Lung (tissue), 12 donors: ENCODE data around the gene RBFOX2. TPM values are rescaled to one million over a fixed set of nuclear protein-coding genes. Genes with fewer than 3 reads are reported as not detected.

ENCODE experiments used
- ATAC-seq: fragments of 200-7000 bp; cut with Tn5 transposase; one replicate; pipeline ENCODE4 v1.9.1; 2020; ENCODE audit warnings: moderate number of reproducible peaks; ENCODE audit not compliant: insufficient read depth, low FRiP score
- DNase-seq, 3 donors: peaks; one replicate each; pipeline ENCODE4 v3.0.0-alpha.2; 2013 to 2017
- H3K27ac ChIP-seq, 2 donors: one replicate each; pipeline ENCODE4 v1.5.1; 2013; ENCODE audit warnings: mild to moderate bottlenecking in 2 of 2, moderate library complexity in 2 of 2, control low read depth in 1 of 2, inconsistent platforms in 1 of 2, low read depth in 1 of 2, low read length in 1 of 2
- H3K27me3 ChIP-seq, 3 donors: one replicate each; pipeline ENCODE4 v1.5.1; 2013; ENCODE audit warnings: low read length in 2 of 3; ENCODE audit not compliant: control insufficient read depth in 3 of 3, insufficient read depth in 3 of 3
- H3K36me3 ChIP-seq, 4 donors: one replicate each; pipeline ENCODE4 v1.5.1; 2013; ENCODE audit warnings: low read length in 4 of 4, mild to moderate bottlenecking in 1 of 4, moderate library complexity in 1 of 4; ENCODE audit not compliant: control insufficient read depth in 4 of 4, insufficient read depth in 4 of 4
- H3K4me1 ChIP-seq, 5 donors: one replicate each; pipeline ENCODE4 v1.5.1; 2013; ENCODE audit warnings: low read length in 5 of 5, mild to moderate bottlenecking in 2 of 5, moderate library complexity in 1 of 5; ENCODE audit not compliant: control insufficient read depth in 5 of 5, insufficient read depth in 5 of 5
- H3K4me3 ChIP-seq: one replicate; pipeline ENCODE4 v1.5.1; 2013; ENCODE audit warnings: mild to moderate bottlenecking, control low read depth, moderate library complexity
- H3K9ac ChIP-seq, 2 donors: one replicate each; pipeline ENCODE4 v1.5.1; 2013; ENCODE audit warnings: low read length in 2 of 2, control low read depth in 1 of 2; ENCODE audit not compliant: insufficient read depth in 1 of 2
- H3K9me3 ChIP-seq, 4 donors: one replicate each; pipeline ENCODE4 v1.5.1; 2013; ENCODE audit warnings: low read length in 3 of 4, mild to moderate bottlenecking in 1 of 4, moderate library complexity in 1 of 4; ENCODE audit not compliant: control insufficient read depth in 4 of 4, insufficient read depth in 3 of 4
- WGBS, 2 donors: extraction: QIAGEN DNeasy Blood & Tissue Kit; methylation state at CpG; one replicate each; pipeline ENCODE4 v1.1.7; 2013; 5-methylcytosine and 5-hydroxymethylcytosine counted together
- polyA plus RNA-seq, 2 donors: library from polyadenylated mRNA; stranded (reverse); fragments of 200-250 nt; gene quantifications; one replicate each; pipeline ENCODE4 v1.2.1, GENCODE V29; 2013
- total RNA-seq, 2 donors: library from RNA; depleted of rRNA in 1 of 2; stranded (reverse); fragments of >200 nt in 1 of 2; gene quantifications; one replicate each; pipeline ENCODE4 v1.2.1, GENCODE V29; 2014 to 2021
- TF ChIP-seq, protein P1 (sequence below): IDR thresholded peaks from 2 replicates; pipeline ENCODE4 v1.5.1; 2012; ENCODE audit warnings: mild to moderate bottlenecking; ENCODE audit errors: control extremely low read depth, extremely low read depth
- donor health status: control.
- donor health status: control.
- donor health status: Bipolar disorder and iron deficiency.
- donor health status: healthy.
- donor health status: DM: yes; HTN: yes; CAD: no.

RBFOX2 gene
- total and polyA plus RNA-seq, 4 donors = 16.5 to 195 (median 43.3) TPM

GRCh38 chr22:36053242-36054147, 24.9 kb upstream of the RBFOX2 start:
- peaks cover 0 to 3% (median 0%) of the 10 kb centered on the region in 5 donors for H3K4me1 ChIP-seq
- H3K27me3 ChIP-seq = no peaks in the 10 kb centered on the region
- ATAC-seq (no peak), DNase-seq (no peak)
- no peak overlapping the region for H3K4me3 ChIP-seq
- H3K36me3 ChIP-seq = no peaks in the 10 kb centered on the region
- H3K9me3 ChIP-seq = no peaks in the 10 kb centered on the region
- WGBS, 2 donors = 94 to 96% methylated on average over 1 of the region's 1 CpG
- H3K27ac ChIP-seq = no peak overlapping the region
- no peak overlapping the region for H3K9ac ChIP-seq
- TF ChIP-seq, protein P1, sequence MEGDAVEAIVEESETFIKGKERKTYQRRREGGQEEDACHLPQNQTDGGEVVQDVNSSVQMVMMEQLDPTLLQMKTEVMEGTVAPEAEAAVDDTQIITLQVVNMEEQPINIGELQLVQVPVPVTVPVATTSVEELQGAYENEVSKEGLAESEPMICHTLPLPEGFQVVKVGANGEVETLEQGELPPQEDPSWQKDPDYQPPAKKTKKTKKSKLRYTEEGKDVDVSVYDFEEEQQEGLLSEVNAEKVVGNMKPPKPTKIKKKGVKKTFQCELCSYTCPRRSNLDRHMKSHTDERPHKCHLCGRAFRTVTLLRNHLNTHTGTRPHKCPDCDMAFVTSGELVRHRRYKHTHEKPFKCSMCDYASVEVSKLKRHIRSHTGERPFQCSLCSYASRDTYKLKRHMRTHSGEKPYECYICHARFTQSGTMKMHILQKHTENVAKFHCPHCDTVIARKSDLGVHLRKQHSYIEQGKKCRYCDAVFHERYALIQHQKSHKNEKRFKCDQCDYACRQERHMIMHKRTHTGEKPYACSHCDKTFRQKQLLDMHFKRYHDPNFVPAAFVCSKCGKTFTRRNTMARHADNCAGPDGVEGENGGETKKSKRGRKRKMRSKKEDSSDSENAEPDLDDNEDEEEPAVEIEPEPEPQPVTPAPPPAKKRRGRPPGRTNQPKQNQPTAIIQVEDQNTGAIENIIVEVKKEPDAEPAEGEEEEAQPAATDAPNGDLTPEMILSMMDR = no peak

GRCh38 chr22:36052505-36052941, 23.9 kb upstream of the RBFOX2 start:
- no peak overlapping the region for H3K4me3 ChIP-seq
- DNase-seq = no peak
- no peak overlapping the region for H3K9ac ChIP-seq
- TF ChIP-seq, protein P1 = no peak
- no peaks in the 10 kb centered on the region for H3K27me3 ChIP-seq
- WGBS, 2 donors = 84% methylated on average over 5 of the region's 5 CpGs
- no peak for ATAC-seq
- no peaks in the 10 kb centered on the region for H3K36me3 ChIP-seq
- H3K4me1 ChIP-seq = peaks cover 0 to 3% (median 0%) of the 10 kb centered on the region in 5 donors
- no peak overlapping the region for H3K27ac ChIP-seq
- H3K9me3 ChIP-seq = no peaks in the 10 kb centered on the region

- TF ChIP-seq, protein P1 = no peak
- Histone ChIP-seq H3K36me3 (no peaks in the 10 kb centered on the region), H3K4me3 (no peak overlapping the region), H3K4me1 (peaks cover 0 to 2% (median 0%) of the 10 kb centered on the region in 5 donors), H3K9ac (no peak overlapping the region), H3K27me3 (no peaks in the 10 kb centered on the region), H3K9me3 (no peaks in the 10 kb centered on the region), H3K27ac (no peak overlapping the region)
- DNase-seq (no peak), ATAC-seq (no peak)
- WGBS, 2 donors = 90 to 98% methylated on average over 2 of the region's 2 CpGs
Measured at GRCh38 chr22:36049678-36049997, 21.0 kb upstream of the RBFOX2 start.
